Stimulated activated CD4-positive, alpha-beta T cell treated with anti-CD3 and anti-CD28 coated beads, TNF-alpha, amount 100 ng/mL, for 1 hour (primary cell): ENCODE results near the gene FNIP2.
"Not testable (repeated sequence)": the region's sequence is repeated elsewhere in the genome, so short reads cannot be mapped to it uniquely, and the experiment has no call there.

ENCODE experiments used
- DNase-seq, 3 donors: peaks; one replicate each; pipeline ENCODE4 v3.0.0-alpha.2; 2020; ENCODE audit warnings: low read depth in 3 of 3, low spot score in 1 of 3

The FNIP2 gene

DNA sequence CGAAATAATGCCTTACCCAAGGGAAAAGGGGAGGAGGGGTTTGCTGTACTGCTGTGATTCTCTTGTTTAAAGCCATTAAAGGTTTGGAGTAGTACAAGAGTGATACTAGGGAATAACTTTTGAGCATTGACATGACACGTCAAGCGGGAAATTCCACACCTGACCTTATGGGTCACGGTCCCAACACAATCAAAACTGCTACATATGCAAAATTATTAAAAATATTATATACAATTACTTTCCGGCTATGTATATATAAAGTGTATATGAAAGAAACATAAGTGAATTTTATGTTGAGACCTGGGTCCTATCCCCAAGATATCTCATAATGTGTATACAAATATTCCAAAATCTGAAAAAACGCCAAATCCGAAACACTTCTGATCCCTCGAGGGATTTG lies 21.0 kb downstream of the FNIP2 start:
- no peak for DNase-seq

DNA sequence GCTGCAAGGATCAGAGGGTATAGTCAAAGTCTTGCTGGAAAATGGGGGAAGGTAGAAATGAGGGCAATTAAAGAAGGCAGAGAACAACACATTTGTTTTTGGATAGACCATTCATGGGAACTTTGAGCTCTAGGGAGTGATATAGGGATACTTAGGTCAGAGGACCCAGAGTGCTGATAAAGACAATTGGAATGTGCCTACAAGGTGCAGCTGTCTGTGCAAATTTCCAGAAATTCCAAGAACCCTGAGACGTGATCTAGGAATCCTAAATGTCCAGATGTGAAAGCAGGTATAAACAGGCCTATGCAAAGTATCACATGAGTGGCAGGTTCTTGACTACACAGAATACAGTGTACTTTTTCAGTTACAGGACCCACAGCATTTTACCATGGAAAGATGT lies 24.2 kb downstream of the FNIP2 start:
- DNase-seq: no peak

DNA sequence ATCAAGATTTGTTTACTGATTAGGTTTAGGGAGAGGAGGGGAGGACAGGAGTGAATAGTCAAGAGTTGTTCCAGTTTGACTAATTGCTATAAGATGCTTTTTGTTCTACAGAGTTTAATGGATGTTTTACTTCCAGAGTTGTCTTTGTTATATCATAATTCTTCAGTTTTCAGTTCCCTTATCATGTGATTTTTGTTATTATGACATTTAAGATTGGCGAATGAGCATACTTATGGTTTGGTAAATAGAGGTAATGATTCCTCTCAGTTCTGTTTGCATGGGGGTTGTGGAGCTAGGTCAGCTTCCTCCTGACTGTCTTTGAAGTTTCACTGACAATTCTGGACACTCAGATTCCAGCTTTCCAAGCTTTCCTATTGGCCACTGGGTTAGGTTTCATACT lies 24.6 kb downstream of the FNIP2 start:
- DNase-seq: not testable (repeated sequence)

DNA sequence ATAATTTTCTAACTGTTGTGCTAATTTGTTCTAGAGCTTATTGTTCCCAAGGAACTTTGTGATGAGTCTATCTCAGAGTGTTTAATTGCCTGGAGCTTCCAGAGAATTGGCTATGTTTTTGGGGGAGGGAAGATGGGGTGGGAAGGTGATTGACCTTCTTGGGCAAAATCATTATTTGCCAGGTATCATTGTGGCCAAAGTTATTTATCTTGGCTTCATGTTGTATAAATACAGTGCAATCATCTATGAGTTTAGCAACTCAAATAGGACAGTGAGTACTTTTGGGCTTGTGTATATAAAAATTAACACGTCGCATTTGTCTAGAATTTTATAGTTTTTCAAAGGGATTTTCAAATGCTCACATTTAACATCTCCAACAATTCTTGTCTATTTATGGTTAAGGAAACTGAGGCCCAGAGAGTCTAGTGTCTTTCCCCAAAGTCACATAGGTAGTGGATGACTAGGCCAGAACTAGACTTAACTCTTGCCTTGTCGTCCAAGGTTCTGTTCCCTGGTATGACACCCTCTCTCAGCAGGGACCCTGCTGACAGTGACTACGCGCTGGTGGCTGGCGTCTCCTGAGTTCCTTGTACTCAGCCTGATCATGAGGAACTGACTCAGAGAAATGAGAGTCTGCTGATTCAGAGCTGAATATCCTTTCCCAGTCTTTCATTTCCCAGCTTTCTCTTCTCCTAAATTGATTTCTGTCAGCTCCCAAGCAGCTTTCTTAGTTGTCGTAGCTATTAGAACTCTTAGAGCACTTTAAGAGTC lies 27.7 kb downstream of the FNIP2 start:
- DNase-seq: no peak

DNA sequence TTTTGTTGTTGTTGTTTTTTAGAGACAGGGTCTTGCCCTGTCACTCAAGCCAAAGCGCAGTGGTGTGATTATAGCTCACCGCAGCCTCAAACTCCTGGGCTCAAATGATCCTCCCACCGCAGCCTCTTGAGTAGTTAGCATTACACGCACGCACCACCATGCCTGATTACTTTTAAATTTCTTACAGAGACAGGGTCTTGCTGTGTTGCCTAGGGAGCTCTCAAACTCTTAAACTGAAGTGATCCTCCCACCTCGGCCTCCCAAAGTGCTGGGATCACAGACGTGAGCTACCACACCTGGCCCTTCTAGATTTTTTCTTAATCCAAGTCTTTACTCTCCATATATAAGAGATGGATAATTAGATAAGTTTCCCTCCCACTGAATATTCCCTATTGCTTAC lies 29.2 kb downstream of the FNIP2 start:
- DNase-seq: no peak

DNA sequence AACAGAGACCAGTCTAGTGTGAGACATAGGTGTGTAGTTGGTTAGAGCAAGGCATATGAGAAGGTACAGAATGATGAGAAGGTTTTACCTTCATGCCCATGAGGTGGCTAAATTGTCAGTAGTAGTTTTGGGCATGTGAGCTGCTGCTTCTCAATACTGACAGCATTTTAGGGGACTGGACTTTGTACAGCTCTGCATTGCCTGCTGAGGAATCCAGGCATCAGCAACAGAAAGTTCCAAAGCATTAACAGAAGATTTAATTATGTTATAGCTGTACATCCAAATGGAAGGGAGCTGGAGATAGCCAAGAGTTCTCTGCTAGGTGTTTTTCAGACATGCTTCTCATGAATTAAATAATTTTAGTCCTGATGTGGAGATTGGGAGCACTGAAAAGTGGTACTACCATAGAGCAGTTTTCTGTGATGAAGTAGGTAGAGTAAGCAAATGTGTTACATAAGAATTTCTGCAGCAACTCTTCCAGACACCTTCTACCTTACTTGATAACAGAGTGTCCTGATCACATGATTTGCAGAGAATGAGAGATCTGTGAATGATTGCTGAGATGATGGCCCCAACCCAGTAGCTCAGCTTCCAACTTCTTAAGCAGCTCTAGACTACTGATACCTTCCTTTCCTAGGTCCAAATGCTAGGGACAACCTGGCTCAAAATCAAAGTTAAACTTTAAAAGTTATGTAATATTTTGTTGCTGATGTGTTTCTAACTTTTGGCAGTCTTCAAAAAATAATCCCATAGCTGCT lies 30.4 kb downstream of the FNIP2 start:
- no peak for DNase-seq

DNA sequence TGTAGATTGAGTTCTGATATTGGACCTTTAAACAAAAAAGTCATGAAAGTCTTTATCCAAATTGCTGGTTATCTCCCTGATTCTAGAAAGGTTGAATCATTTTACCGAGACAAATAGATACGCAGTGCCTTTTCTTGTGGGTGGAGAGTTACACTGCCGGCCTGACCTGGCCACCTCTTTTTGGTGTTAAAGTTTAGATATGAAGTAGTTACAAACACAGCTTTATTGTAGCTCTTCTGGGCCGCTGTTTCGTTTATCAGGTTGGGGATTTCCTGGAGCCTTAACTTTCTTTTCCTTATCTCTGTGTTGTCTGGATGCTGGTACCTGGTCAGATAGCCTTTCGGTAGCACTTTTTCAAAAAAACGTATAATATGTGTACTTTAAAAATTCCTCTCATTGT lies 31.0 kb downstream of the FNIP2 start:
- DNase-seq: no peak

DNA sequence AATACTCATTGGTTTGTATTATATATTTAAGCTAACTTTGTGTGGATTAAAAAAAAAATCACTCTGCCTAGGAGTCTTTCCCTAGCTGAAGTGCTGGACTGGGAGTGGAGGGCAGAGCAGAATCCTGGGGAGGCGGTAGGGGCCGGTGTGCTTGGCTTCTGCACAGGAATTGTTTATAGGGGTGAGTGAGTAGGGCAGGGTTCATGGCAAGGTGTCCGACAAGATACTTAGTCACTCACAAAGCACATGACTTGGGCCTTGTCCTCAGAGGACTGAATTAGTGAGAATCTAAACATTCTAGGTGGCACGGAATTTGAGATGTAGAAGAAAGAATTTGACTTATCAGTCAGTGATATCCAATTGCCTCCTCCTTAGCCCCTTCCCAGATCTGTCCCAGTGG lies 32.2 kb downstream of the FNIP2 start:
- no peak for DNase-seq

DNA sequence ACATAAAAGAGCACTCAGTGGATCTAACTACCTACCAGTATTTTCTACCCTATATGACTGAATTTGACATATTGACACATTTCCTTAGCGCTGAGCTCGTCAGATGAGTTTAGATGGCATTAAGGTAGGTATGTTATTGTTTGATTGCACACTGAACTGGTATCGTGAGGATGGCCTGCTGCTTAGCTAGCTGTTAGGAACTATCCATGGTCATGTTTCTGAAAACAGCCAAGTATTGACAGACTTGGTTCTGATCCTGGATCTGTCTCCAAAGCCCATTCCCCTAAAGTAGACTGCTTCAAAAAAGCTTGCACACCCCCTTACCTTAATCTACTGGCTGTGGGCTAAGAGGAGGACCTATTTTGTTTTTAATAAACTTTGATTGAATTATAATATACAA lies 32.9 kb downstream of the FNIP2 start:
- no peak for DNase-seq

DNA sequence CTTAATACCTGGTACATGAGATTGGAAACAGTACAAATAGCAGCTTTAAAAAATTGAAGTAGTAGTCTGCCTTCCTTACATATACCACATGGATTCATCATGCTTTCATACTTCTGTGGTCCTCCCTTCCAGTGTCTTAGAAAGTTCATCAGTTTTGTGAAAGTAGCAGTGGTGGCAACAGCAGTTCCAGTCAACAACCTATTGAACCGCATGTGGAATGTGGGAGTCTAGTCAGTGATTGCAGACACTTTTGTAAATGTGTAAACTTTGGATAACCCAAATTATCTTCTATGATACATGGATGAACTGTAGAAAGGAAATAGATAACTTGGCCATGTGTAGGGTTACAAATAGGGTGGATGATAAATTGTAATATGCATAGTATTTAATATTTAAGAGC lies 34.1 kb downstream of the FNIP2 start:
- no peak for DNase-seq

DNA sequence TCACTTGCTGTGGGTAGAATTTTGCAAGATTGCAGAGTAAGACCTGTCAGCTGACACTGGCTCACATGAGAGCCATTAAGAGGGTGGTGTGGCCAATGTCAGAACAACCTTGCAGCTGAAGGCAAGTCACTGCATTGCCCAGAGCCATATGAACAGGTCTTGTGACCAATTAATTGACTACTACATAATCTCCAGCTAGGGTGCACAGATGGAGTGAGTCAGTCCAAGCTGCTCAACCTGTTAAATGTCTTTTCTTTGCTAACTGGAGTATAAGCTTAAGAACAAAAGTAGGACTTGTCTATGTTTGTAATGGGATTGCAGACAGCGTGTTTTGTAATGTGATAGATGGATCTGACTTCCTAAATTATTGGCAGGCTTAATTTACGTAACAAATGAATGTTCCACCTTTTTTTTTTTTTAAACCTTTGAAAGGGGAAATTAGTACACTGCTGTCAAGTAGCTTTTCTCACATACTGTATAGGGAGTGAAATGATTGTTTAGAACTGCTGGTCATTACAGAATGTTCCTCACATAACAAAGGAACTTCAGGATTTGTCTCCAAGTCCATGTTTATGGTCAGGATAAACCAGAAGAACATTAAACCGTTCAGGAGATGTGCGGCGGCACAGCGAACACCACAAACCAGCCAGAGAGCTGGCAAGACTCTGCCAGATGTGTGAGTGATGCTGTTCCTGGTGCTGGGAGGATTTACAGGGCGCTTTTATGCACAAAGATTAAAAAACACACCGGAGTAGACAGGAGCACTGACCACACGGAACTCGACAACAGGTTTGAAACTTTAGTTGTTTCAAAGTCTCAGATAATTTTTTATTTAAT lies 37.0 kb downstream of the FNIP2 start:
- DNase-seq: no peak

DNA sequence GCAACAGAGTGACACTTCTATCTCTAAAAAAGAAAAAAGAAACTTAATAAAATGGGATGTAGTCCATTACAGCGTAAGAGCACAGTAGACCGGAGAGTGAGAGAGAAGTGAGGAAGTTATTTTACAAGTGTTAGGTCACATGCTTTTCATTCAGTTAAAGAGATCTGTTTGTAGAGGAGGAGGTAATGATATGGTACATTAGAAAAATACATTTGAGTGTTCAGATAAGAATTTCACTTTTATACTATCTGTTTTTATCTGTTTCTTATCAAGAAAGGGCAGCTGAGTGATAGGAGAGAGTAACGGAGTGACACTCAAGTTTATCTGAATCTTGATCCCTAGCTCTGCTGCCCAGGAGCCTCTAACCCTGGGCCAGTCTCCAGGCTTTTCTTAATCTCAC lies 38.9 kb downstream of the FNIP2 start:
- DNase-seq: no peak

DNA sequence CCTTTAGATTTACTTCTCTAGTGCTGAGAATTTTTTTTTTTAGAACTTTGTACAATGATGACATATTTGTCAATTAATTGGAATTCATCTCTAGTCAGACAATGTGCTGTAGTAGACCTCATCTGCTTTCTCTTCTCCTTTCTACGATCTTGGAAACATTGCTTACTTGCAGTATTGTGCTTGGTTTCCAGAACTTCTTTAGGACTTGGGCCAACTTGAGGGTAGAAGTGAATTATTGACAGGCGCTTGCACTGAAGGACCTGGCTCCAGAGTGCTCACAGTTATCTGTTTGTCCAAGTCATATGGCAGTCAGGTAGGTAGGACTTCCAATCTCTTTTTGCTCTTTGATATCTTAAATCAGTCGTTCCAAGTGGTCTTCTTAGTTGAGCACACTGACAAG lies 39.6 kb downstream of the FNIP2 start:
- no peak for DNase-seq

DNA sequence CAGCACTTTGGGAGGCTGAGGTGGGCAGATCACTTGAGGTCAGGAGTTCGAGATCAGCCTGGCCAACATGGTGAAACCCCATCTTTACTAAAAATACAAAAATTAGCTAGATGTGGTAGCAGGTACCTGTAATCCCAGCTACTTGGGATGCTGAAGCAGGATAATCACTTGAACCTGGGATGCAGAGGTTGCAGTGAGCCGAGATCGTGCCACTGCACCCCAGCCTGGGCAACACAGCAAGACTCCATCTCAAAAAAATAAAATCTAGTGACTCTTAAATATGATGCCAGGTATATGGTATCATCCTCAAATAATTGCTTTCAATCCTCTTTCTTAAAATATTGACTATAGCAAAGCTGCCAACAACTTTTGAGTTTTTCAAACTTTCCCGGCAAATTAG lies 40.4 kb downstream of the FNIP2 start:
- not testable (repeated sequence) for DNase-seq

DNA sequence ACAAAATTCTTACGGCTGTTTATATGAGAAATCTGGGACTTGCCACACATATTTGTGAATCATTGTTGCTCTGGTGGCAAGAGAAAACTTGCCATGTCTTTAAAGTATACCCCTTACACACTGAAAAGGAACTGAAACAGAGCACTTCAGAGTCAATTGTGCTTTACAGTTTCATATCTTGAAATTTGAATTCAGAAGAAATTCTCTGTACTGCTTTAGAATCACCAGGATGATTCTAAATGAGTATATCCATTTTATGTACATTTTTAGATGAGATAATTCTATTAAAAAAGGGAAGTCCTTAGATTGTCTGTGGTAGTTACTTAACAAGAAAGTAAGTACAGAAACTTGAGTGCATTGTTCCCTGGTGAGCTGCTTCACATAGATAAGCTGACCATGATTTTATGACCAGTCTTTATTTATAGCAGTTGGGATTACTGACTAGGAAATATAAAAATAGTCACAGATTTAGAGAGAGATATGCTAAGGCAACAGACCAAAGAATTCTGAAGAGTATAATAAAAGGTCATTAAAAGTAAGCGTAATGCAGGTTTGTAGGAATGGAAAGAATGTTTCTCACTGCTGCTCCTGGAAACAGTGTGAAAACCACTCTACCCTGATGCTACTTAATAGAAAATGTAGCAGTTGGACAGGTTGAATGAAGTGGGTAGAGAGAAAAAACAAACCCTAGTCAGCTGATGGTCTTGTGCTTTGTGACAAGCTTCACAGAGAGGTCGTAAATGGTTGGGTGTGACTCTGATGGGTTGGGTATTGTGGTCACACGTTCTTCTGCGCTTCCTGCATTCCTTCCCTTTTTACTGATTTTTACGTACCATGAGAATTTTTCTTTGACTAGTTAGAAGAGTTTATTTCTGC lies 41.0 kb downstream of the FNIP2 start:
- DNase-seq: no peak

DNA sequence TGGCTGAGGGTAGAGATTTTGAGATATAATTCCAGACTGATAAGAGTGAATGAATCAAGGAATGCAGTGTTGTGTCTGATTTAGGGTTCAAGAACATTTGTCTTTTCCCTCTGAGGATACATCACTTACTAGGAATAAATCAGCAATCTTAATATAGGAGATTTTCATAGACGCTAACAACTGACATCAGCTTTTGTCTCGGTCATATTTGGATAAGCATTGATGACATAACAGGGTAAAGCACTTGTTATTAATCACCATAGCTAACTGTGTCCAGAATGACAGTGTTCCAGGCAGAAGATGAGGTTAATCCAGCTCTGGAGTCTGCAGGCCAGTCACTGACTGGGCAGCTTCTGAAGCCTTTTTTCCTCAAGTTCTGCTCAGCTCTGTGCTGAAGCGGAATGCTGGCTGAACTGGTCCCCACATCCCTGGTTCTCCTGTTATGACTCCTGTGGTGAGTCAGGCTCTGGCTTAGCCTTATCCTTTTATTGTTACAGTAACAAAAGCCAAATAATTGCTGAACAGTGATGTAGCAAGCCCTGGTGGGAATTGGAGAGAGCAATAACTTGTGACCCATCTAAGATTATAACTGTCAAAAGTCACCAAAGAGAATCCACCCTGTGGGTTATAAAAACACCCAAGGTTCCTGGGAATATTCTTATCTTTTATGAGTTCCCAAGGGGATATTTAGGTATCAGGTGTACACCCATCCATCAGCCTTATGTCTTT lies 41.8 kb downstream of the FNIP2 start:
- no peak for DNase-seq

DNA sequence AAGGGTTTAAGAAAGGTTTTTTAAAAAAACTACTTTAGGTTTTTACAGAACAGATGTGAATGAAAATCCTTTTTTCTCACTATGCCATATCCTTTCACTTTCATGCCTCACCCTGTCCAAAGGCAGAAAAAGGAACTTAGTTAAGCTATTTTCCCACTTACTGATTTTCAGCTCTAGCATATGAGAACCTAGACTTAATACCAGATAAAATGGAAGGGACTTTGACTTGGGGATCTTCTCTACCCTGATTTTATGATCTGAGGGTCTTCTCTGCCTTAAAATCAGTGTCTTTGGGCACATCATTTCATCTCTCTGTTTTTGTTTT lies 42.4 kb downstream of the FNIP2 start:
- no peak for DNase-seq

DNA sequence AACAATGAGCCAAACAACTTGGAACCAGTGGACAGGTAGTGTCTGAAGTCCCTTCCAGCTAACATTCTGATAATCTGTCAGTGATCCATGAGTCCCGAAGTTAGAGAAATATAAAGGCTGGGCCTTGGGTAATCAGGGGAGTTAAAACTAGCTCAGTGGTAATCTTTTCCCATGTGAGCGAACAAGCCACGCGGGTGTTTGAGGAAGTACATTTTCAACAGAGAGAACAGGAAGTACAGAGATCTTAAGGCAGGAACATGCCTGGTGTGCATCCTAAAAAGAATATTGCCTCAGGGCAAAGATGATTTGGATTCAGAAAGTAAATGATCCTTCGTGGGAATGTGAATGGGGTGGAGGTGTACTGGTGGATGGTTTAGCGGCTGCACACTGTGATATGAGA lies 42.9 kb downstream of the FNIP2 start:
- no peak for DNase-seq

DNA sequence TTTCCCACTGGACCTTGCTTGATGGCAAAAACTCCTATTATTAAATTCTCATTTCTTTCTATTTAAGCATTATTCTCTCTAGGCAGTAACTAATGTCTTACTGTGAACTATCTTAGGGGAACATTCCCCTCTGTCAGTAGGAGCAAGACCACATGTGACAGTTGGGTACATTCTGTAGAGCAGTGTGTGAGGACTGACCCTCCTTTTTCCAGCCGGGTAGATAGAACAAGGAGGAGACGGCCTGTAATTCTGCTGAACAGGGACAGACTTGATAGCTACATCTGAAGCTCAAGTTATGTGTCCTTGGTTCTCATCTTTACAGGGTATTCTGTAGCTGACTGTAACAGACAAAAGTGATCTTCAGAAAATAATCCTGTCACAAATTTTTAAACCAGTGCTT lies 43.3 kb downstream of the FNIP2 start:
- DNase-seq: no peak

DNA sequence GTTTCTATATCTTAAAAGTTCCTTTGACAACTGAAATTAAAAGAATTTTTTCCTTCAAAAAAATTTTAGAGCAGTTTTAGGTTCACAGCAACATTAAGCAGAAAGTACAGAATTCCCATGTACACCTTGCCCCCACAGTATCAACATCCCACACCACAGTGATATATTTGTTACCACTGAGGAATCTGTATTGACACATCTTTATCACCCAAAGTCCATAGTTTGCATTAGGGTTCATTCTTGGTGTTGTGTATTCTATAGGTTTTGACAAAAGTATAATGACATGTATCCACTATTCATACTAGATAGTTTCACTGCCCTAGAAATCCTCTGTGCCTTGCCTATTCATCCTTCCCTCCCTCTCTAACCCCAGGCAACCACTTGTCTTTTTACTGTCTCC lies 43.7 kb downstream of the FNIP2 start:
- no peak for DNase-seq
